KMS-11 (cell line): Measurements from ENCODE around the gene TNFRSF11A.

Source experiments
- H2AFZ ChIP-seq: fragments of 200-600 bp; sonication (generic); 2 replicates; pipeline ENCODE4 v1.6.1; 2016; ENCODE audit warnings: antibody characterized with exemption, mixed run types, low read depth
- H3K27ac ChIP-seq: fragments of 200-600 bp; sonication (generic); 2 replicates; pipeline ENCODE4 v1.6.1; 2016; ENCODE audit warnings: mild to moderate bottlenecking, mixed run types
- H3K27me3 ChIP-seq: fragments of 200-600 bp; sonication (generic); 2 replicates; pipeline ENCODE4 v1.6.1; 2017; ENCODE audit warnings: mild to moderate bottlenecking, low read depth, mixed run types, moderate library complexity; ENCODE audit not compliant: insufficient read depth
- H3K36me3 ChIP-seq: fragments of 200-600 bp; sonication (generic); 2 replicates; pipeline ENCODE4 v1.6.1; 2017; ENCODE audit warnings: mild to moderate bottlenecking, mixed run types; ENCODE audit not compliant: insufficient read depth
- H3K4me1 ChIP-seq: fragments of 200-600 bp; sonication (generic); 2 replicates; pipeline ENCODE4 v1.6.1; 2016; ENCODE audit warnings: mild to moderate bottlenecking, low read depth, mixed run types; ENCODE audit not compliant: poor library complexity, severe bottlenecking
- H3K4me2 ChIP-seq: fragments of 200-600 bp; sonication (generic); 2 replicates; pipeline ENCODE4 v1.7.0; 2016; ENCODE audit warnings: mild to moderate bottlenecking, mixed run types
- H3K4me3 ChIP-seq: fragments of 200-600 bp; sonication (generic); IDR thresholded peaks from 2 replicates; pipeline ENCODE4 v1.6.1; 2017; ENCODE audit warnings: low read depth, low read length, mixed read lengths; ENCODE audit not compliant: insufficient read depth
- H3K79me2 ChIP-seq: fragments of 200-600 bp; sonication (generic); 2 replicates; pipeline ENCODE4 v1.6.1; 2016; ENCODE audit warnings: low read depth, mixed run types; ENCODE audit not compliant: insufficient read depth
- H3K9ac ChIP-seq: fragments of 200-600 bp; sonication (generic); 2 replicates; pipeline ENCODE4 v1.6.1; 2016; ENCODE audit warnings: mild to moderate bottlenecking, mixed run types
- H4K20me1 ChIP-seq: fragments of 200-600 bp; sonication (generic); 2 replicates; pipeline ENCODE4 v1.6.1; 2016; ENCODE audit warnings: mild to moderate bottlenecking, mixed run types; ENCODE audit not compliant: insufficient read depth
- TF ChIP-seq, protein P1 (sequence below): fragments of 200-600 bp; sonication (generic); conservative IDR thresholded peaks from 2 replicates; pipeline ENCODE4 v1.6.1; 2017; ENCODE audit warnings: low read depth, mild to moderate bottlenecking, antibody characterized with exemption, low read length, moderate library complexity, mixed read lengths

Gene TNFRSF11A

DNA sequence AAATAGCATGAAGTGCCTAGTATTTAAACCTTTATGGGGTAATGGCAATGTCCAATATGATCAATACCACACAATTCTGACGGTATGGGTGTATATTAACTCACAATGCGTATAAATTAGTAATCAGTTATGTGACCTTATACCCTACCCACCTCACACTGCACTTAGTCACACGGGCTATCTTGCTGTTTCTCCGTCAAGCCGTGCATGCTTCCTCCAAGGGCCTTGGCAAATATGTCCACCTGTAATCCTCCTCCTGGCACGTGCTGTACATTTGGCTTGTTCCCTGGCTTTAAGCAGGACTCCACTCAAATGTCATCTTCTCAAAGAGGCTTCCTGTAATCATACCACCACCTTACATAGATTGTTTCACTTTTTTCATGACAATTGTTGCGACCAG, 12.2 kb downstream of the TNFRSF11A start:
- H3K27ac ChIP-seq: no peak overlapping the region
- no peaks in the 10 kb centered on the region for H3K27me3 ChIP-seq
- no peak overlapping the region for H3K4me3 ChIP-seq
- H3K9ac ChIP-seq: no peak overlapping the region
- no peak overlapping the region for H2AFZ ChIP-seq
- H4K20me1 ChIP-seq: no peaks in the 10 kb centered on the region
- no peak overlapping the region for H3K4me2 ChIP-seq
- no peaks in the 10 kb centered on the region for H3K79me2 ChIP-seq
- TF ChIP-seq, protein P1, sequence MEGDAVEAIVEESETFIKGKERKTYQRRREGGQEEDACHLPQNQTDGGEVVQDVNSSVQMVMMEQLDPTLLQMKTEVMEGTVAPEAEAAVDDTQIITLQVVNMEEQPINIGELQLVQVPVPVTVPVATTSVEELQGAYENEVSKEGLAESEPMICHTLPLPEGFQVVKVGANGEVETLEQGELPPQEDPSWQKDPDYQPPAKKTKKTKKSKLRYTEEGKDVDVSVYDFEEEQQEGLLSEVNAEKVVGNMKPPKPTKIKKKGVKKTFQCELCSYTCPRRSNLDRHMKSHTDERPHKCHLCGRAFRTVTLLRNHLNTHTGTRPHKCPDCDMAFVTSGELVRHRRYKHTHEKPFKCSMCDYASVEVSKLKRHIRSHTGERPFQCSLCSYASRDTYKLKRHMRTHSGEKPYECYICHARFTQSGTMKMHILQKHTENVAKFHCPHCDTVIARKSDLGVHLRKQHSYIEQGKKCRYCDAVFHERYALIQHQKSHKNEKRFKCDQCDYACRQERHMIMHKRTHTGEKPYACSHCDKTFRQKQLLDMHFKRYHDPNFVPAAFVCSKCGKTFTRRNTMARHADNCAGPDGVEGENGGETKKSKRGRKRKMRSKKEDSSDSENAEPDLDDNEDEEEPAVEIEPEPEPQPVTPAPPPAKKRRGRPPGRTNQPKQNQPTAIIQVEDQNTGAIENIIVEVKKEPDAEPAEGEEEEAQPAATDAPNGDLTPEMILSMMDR: no peak
- H3K36me3 ChIP-seq: no peaks in the 10 kb centered on the region
- peaks cover 3% of the 10 kb centered on the region for H3K4me1 ChIP-seq

DNA sequence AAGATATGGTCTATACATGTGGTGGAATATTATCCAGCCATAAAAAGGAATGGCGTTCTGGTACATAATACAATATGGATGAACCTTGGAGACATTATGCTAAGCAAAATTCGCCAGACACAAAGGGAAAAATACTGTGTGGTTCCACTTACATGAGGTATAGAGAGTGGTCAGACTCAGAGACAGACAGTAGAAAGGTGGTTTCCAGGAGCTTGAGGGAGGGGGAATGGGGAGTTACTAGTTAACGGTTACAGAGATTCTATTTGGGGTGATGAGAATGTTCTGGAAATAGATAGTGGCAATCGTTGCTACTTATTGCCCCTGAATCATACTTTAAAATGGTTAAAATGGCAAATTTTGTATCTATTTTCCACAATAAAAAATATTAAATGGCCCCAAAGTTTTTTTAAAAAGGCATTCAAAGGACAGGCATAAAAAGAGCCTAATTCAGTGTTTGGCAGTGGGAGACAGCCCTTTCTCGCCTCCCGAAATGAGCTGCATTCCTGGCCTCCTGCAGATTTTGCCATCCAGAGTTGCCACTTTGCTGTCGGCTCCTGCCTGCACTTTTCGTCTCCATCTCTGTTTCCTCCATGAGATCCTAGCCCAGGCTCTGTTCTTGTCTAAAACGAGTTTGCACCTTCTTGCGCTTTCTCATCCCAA, 13.5 kb downstream of the TNFRSF11A start:
- Histone ChIP-seq H3K4me2 (no peak overlapping the region), H3K27ac (no peak overlapping the region)

DNA sequence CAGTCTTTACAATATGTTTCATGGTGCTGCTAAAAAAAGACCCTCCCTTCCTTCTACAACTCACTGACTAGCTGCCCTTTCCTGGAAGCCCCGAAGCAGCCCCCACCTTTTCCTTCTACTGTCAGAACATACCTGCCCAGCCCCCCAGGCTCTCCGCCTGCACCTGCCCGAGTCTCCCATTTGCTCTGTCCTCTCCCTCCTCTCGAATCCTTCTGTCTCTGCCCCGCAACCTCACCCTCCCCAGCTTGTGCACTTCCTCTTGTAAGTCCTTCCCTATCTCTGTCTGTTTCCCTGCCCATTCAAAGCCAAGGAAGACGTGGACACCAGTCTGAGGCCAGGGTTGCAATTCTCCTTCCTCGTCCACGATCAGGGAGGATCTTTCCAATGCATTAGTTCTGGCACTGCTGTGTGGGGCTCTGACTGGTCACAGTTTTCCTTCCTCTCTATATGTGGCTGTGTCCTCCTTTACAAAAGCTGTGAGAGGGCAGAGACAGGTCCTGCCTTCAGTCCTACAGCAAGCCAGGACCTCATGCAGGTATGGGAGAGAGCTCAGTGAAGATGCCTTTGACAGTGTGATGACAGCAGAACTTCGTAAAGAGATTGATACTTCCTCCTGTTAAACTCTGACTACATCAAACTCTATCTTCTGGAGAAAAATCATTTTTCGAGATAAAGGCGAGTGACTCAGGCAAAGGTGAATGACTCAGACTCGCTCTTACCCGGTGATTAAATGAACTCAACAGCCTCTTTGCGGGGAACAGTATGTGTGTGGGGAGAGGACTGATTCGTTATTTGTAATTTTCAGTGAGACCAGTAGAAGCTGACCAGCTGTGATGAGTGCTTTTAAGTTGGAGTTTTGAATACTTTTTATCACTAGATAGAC, 14.2 kb downstream of the TNFRSF11A start:
- Histone ChIP-seq H3K4me1 (peaks cover 10% of the 10 kb centered on the region), H2AFZ (no peak overlapping the region), H4K20me1 (no peaks in the 10 kb centered on the region), H3K27ac (no peak overlapping the region), H3K4me2 (no peak overlapping the region), H3K4me3 (no peak overlapping the region), H3K79me2 (no peaks in the 10 kb centered on the region), H3K9ac (no peak overlapping the region), H3K27me3 (no peaks in the 10 kb centered on the region), H3K36me3 (no peaks in the 10 kb centered on the region)
- TF ChIP-seq, protein P1: no peak

More for the DNA sequence above, 13.5 kb downstream of the TNFRSF11A start:
- H2AFZ ChIP-seq: no peak overlapping the region
- no peak overlapping the region for H3K9ac ChIP-seq
- H3K4me3 ChIP-seq: no peak overlapping the region
- TF ChIP-seq, protein P1: no peak
- no peaks in the 10 kb centered on the region for H4K20me1 ChIP-seq
- no peaks in the 10 kb centered on the region for H3K36me3 ChIP-seq
- no peaks in the 10 kb centered on the region for H3K79me2 ChIP-seq
- no peaks in the 10 kb centered on the region for H3K27me3 ChIP-seq
- H3K4me1 ChIP-seq: peaks cover 7% of the 10 kb centered on the region

DNA sequence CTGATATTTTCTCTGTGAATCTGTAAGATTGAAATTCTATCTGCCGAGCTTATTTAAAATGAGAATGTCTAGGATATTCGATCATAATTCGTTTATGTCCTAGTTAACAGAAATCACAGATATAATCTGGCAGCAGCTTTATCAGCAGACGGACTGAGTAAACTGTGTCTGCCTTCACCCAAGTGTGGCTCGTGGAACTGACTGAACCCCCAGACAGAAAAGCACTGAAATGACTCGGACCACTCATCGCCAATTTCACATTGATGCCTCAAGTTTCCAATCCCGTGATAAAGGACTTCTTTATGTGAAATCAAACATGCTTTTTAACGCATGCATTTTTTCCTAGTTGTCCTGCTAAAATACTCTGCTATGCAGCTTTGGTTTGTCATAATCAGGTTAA, 15.9 kb downstream of the TNFRSF11A start:
- Histone ChIP-seq H3K4me2 (no peak overlapping the region), H3K27me3 (no peaks in the 10 kb centered on the region), H3K27ac (no peak overlapping the region), H2AFZ (no peak overlapping the region), H3K36me3 (no peaks in the 10 kb centered on the region), H4K20me1 (no peaks in the 10 kb centered on the region), H3K4me3 (no peak overlapping the region), H3K9ac (no peak overlapping the region), H3K4me1 (peaks cover 10% of the 10 kb centered on the region), H3K79me2 (no peaks in the 10 kb centered on the region)
- TF ChIP-seq, protein P1: no peak
